NB4 (cell line): ENCODE data around the gene GAS6.
"Not testable (repeated sequence)": the region's sequence is repeated elsewhere in the genome, so short reads cannot be mapped to it uniquely, and the experiment has no call there.

ENCODE experiments used
- DNase-seq: peaks from one replicate; pipeline ENCODE4 v3.0.0; 2010; ENCODE audit warnings: low read depth
- H3K4me3 ChIP-seq: one replicate; pipeline ENCODE4 v1.5.1; 2011; ENCODE audit warnings: mild to moderate bottlenecking, low read depth, low read length, moderate library complexity
- CTCF ChIP-seq: IDR thresholded peaks from one replicate; pipeline ENCODE4 v1.5.1; 2012; ENCODE audit warnings: low read depth, low read length
- MAX ChIP-seq: IDR thresholded peaks from 2 replicates; pipeline ENCODE4 v1.6.1; 2011; ENCODE audit warnings: low read depth, low read length
- MYC ChIP-seq: IDR thresholded peaks from 2 replicates; pipeline ENCODE4 v1.6.1; 2011; ENCODE audit warnings: low read depth, low read length
- POLR2A ChIP-seq: IDR thresholded peaks from 2 replicates; pipeline ENCODE4 v1.6.1; 2011; ENCODE audit warnings: mild to moderate bottlenecking; ENCODE audit not compliant: insufficient read length; ENCODE audit errors: extremely low read depth

The GAS6 gene

GRCh38 chr13:113831061-113831460 is 32.8 kb downstream of the GAS6 start:
- no peak for DNase-seq
- TF ChIP-seq MYC, result no peak
- TF ChIP-seq CTCF, result no peak
- TF ChIP-seq MAX, result no peak
- TF ChIP-seq POLR2A, result no peak
- H3K4me3 ChIP-seq, result no peak overlapping the region

GRCh38 chr13:113830426-113830950 is 33.4 kb downstream of the GAS6 start:
- DNase-seq, H3K4me3 ChIP-seq: not testable (repeated sequence)

GRCh38 chr13:113828282-113828825 is 35.5 kb downstream of the GAS6 start:
- no peak for TF ChIP-seq MAX
- H3K4me3 ChIP-seq, result no peak overlapping the region
- DNase-seq, result no peak

- TF ChIP-seq MYC (no peak), POLR2A (no peak), CTCF (no peak), MAX (no peak)
Measured at GRCh38 chr13:113827021-113827420, 36.9 kb downstream of the GAS6 start.

GRCh38 chr13:113826446-113826845 is 37.4 kb downstream of the GAS6 start:
- not testable (repeated sequence) for DNase-seq, H3K4me3 ChIP-seq

More at GRCh38 chr13:113827021-113827420, 36.9 kb downstream of the GAS6 start:
- H3K4me3 ChIP-seq, result no peak overlapping the region
- DNase-seq, result no peak

GRCh38 chr13:113825841-113826240 is 38.0 kb downstream of the GAS6 start:
- no peak for DNase-seq
- TF ChIP-seq MAX (no peak), MYC (no peak), CTCF (no peak), POLR2A (no peak)
- no peak overlapping the region for H3K4me3 ChIP-seq

DNA sequence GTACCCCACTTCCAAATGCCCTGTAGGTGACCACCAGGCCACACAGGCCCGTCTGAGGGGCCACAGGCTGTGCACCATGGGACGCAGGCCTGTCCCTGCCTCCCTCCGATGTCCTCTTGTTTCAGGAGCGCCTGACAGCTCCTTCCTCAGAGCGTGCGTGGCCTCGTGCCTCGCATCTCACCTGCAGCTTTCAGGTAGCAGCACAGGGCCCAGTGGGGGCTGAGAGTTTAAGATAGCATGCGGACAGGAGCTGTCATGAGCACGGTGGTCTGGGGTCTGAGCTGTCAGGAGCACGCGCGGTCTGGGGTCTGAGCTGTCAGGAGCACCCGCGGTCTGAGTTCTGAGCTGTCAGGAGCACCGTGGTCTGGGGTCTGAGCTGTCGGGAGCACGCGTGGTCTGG is 40.1 kb downstream of the GAS6 start:
- DNase-seq, result no peak

More for the DNA sequence above, 40.1 kb downstream of the GAS6 start:
- no peak for TF ChIP-seq CTCF
- H3K4me3 ChIP-seq, result no peak overlapping the region
